ENCODE results near the gene C1orf141.

DNA sequence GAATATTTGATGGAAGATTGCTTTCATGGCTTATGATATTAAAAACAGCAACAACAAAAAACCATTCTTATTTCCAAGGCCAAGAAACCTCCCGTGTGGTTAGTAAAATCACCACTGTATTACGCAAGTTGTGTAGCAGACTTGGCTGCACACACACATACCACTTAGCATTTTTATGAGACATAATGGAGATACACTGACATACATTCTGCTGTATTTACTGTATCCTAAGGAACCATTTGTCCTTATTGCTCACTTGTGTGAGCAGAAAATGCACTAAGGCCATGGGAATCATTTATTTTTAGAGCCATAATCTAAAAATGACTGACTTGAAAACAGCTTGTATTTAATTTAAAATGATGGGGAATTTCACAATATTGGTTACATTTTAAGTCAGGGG, 584 bp upstream of the C1orf141 start:
- TF ChIP-seq, protein P1, sequence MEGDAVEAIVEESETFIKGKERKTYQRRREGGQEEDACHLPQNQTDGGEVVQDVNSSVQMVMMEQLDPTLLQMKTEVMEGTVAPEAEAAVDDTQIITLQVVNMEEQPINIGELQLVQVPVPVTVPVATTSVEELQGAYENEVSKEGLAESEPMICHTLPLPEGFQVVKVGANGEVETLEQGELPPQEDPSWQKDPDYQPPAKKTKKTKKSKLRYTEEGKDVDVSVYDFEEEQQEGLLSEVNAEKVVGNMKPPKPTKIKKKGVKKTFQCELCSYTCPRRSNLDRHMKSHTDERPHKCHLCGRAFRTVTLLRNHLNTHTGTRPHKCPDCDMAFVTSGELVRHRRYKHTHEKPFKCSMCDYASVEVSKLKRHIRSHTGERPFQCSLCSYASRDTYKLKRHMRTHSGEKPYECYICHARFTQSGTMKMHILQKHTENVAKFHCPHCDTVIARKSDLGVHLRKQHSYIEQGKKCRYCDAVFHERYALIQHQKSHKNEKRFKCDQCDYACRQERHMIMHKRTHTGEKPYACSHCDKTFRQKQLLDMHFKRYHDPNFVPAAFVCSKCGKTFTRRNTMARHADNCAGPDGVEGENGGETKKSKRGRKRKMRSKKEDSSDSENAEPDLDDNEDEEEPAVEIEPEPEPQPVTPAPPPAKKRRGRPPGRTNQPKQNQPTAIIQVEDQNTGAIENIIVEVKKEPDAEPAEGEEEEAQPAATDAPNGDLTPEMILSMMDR (IDR thresholded peaks at IDR 0.05), result no peak
- TF ChIP-seq POLR2A (IDR thresholded peaks at IDR 0.05), result no peak

Data from adrenal gland (tissue), 5 donors.